ENCODE measurements around the gene MYLIP. TPM values are rescaled to one million over a fixed set of nuclear protein-coding genes. Genes with fewer than 3 reads are reported as not detected.

Gene MYLIP
- total RNA-seq, 1 experiment from 2014 or later, result 50.0 TPM

GRCh38 chr6:16105854-16106253, 23.0 kb upstream of the MYLIP start:
- Mint-ChIP-seq H3K27me3 (ENCODE audit: low read depth) (no peaks in the 10 kb centered on the region; the same call in 1 of the 2 replicates), H3K27ac (no peak overlapping the region), H3K4me3 (no peak overlapping the region), H3K4me1 (peaks cover 8% of the 10 kb centered on the region), H3K36me3 (no peaks in the 10 kb centered on the region), H3K9me3 (peaks cover 5% of the 10 kb centered on the region)
- ChIA-PET POLR2A (no interaction called here), CTCF (no interaction called here)
- TF ChIP-seq NFYB (CRISPR knock-in tag; conservative IDR thresholded peaks at IDR 0.05; ENCODE audit: low read depth) (no peak), ZNF416 (CRISPR knock-in tag; IDR thresholded peaks at IDR 0.05) (no peak), TEAD1 (CRISPR knock-in tag; IDR thresholded peaks at IDR 0.05) (no peak), TP53 (CRISPR knock-in tag; IDR thresholded peaks at IDR 0.05) (no peak), OVOL2 (CRISPR knock-in tag; IDR thresholded peaks at IDR 0.05; ENCODE audit: borderline replicate concordance) (no peak), CREB1 (CRISPR knock-in tag; IDR thresholded peaks at IDR 0.05) (no peak), HMGA2 (CRISPR knock-in tag; IDR thresholded peaks at IDR 0.05) (no peak), ZNF263 (CRISPR knock-in tag; IDR thresholded peaks at IDR 0.05; ENCODE audit: low read depth) (no peak), IRF2 (CRISPR knock-in tag; IDR thresholded peaks at IDR 0.05; ENCODE audit: borderline replicate concordance, low read depth) (no peak), KAT7 (CRISPR knock-in tag; IDR thresholded peaks at IDR 0.05; ENCODE audit: borderline replicate concordance) (no peak), NFE2L1 (CRISPR knock-in tag; IDR thresholded peaks at IDR 0.05) (no peak), ESRRA (CRISPR knock-in tag; IDR thresholded peaks at IDR 0.05; ENCODE audit: borderline replicate concordance) (no peak), MXD4 (CRISPR knock-in tag; IDR thresholded peaks at IDR 0.05; ENCODE audit: borderline replicate concordance) (no peak), STAT6 (CRISPR knock-in tag; conservative IDR thresholded peaks at IDR 0.05; ENCODE audit: low read depth) (no peak), PRRX2 (CRISPR knock-in tag; IDR thresholded peaks at IDR 0.05) (no peak)
- TF ChIP-seq, protein P1, sequence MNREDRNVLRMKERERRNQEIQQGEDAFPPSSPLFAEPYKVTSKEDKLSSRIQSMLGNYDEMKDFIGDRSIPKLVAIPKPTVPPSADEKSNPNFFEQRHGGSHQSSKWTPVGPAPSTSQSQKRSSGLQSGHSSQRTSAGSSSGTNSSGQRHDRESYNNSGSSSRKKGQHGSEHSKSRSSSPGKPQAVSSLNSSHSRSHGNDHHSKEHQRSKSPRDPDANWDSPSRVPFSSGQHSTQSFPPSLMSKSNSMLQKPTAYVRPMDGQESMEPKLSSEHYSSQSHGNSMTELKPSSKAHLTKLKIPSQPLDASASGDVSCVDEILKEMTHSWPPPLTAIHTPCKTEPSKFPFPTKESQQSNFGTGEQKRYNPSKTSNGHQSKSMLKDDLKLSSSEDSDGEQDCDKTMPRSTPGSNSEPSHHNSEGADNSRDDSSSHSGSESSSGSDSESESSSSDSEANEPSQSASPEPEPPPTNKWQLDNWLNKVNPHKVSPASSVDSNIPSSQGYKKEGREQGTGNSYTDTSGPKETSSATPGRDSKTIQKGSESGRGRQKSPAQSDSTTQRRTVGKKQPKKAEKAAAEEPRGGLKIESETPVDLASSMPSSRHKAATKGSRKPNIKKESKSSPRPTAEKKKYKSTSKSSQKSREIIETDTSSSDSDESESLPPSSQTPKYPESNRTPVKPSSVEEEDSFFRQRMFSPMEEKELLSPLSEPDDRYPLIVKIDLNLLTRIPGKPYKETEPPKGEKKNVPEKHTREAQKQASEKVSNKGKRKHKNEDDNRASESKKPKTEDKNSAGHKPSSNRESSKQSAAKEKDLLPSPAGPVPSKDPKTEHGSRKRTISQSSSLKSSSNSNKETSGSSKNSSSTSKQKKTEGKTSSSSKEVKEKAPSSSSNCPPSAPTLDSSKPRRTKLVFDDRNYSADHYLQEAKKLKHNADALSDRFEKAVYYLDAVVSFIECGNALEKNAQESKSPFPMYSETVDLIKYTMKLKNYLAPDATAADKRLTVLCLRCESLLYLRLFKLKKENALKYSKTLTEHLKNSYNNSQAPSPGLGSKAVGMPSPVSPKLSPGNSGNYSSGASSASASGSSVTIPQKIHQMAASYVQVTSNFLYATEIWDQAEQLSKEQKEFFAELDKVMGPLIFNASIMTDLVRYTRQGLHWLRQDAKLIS (CRISPR knock-in tag; IDR thresholded peaks at IDR 0.05; ENCODE audit: borderline replicate concordance), result no peak
- TF ChIP-seq, protein P2, sequence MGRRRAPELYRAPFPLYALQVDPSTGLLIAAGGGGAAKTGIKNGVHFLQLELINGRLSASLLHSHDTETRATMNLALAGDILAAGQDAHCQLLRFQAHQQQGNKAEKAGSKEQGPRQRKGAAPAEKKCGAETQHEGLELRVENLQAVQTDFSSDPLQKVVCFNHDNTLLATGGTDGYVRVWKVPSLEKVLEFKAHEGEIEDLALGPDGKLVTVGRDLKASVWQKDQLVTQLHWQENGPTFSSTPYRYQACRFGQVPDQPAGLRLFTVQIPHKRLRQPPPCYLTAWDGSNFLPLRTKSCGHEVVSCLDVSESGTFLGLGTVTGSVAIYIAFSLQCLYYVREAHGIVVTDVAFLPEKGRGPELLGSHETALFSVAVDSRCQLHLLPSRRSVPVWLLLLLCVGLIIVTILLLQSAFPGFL (CRISPR knock-in tag; IDR thresholded peaks at IDR 0.05; ENCODE audit: borderline replicate concordance), result no peak
- TF ChIP-seq, protein P3, sequence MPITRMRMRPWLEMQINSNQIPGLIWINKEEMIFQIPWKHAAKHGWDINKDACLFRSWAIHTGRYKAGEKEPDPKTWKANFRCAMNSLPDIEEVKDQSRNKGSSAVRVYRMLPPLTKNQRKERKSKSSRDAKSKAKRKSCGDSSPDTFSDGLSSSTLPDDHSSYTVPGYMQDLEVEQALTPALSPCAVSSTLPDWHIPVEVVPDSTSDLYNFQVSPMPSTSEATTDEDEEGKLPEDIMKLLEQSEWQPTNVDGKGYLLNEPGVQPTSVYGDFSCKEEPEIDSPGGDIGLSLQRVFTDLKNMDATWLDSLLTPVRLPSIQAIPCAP (CRISPR knock-in tag; IDR thresholded peaks at IDR 0.05), result no peak
- TF ChIP-seq, protein P4, sequence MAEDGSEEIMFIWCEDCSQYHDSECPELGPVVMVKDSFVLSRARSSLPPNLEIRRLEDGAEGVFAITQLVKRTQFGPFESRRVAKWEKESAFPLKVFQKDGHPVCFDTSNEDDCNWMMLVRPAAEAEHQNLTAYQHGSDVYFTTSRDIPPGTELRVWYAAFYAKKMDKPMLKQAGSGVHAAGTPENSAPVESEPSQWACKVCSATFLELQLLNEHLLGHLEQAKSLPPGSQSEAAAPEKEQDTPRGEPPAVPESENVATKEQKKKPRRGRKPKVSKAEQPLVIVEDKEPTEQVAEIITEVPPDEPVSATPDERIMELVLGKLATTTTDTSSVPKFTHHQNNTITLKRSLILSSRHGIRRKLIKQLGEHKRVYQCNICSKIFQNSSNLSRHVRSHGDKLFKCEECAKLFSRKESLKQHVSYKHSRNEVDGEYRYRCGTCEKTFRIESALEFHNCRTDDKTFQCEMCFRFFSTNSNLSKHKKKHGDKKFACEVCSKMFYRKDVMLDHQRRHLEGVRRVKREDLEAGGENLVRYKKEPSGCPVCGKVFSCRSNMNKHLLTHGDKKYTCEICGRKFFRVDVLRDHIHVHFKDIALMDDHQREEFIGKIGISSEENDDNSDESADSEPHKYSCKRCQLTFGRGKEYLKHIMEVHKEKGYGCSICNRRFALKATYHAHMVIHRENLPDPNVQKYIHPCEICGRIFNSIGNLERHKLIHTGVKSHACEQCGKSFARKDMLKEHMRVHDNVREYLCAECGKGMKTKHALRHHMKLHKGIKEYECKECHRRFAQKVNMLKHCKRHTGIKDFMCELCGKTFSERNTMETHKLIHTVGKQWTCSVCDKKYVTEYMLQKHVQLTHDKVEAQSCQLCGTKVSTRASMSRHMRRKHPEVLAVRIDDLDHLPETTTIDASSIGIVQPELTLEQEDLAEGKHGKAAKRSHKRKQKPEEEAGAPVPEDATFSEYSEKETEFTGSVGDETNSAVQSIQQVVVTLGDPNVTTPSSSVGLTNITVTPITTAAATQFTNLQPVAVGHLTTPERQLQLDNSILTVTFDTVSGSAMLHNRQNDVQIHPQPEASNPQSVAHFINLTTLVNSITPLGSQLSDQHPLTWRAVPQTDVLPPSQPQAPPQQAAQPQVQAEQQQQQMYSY (CRISPR knock-in tag; IDR thresholded peaks at IDR 0.05), result no peak
- TF ChIP-seq, protein P5, sequence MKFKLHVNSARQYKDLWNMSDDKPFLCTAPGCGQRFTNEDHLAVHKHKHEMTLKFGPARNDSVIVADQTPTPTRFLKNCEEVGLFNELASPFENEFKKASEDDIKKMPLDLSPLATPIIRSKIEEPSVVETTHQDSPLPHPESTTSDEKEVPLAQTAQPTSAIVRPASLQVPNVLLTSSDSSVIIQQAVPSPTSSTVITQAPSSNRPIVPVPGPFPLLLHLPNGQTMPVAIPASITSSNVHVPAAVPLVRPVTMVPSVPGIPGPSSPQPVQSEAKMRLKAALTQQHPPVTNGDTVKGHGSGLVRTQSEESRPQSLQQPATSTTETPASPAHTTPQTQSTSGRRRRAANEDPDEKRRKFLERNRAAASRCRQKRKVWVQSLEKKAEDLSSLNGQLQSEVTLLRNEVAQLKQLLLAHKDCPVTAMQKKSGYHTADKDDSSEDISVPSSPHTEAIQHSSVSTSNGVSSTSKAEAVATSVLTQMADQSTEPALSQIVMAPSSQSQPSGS (CRISPR knock-in tag; IDR thresholded peaks at IDR 0.05; ENCODE audit: borderline replicate concordance, low read depth), result no peak
- ATAC-seq (no peak), DNase-seq (ENCODE audit: low spot score) (no peak)
